ENCODE measurements around the gene LOXHD1. TPM values are rescaled to one million over a fixed set of nuclear protein-coding genes. Genes with fewer than 3 reads are reported as not detected.

The LOXHD1 gene
- total and polyA plus RNA-seq, 8 donors = 0.12 to 0.46 (median 0.15) TPM; not detected in 2

DNA sequence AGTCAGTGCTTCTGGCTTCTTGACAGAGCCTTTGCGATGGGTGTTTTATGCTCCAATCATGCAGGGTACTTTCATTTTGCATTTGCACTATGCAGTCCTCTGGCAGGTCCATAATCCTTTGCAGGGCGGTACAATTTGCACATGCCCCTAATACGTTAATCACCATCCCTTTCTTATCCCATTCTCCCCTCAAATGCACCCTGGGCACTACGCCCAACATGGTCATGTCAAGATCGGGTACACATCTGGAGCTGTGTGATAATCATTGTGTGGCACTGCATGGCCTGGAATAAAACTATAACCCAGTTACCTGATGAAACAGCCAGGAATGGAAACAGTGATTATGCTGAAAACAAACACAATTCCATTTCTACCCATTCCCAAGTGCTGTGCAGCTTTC, 27.7 kb downstream of the LOXHD1 start:
- Histone ChIP-seq H3K4me3 (no peak overlapping the region), H3K27ac (no peak overlapping the region), H3K4me1 (no peaks in the 10 kb centered on the region), H3K27me3 (no peaks in the 10 kb centered on the region), H3K9me3 (no peaks in the 10 kb centered on the region), H3K36me3 (no peaks in the 10 kb centered on the region)
- TF ChIP-seq, protein P1, sequence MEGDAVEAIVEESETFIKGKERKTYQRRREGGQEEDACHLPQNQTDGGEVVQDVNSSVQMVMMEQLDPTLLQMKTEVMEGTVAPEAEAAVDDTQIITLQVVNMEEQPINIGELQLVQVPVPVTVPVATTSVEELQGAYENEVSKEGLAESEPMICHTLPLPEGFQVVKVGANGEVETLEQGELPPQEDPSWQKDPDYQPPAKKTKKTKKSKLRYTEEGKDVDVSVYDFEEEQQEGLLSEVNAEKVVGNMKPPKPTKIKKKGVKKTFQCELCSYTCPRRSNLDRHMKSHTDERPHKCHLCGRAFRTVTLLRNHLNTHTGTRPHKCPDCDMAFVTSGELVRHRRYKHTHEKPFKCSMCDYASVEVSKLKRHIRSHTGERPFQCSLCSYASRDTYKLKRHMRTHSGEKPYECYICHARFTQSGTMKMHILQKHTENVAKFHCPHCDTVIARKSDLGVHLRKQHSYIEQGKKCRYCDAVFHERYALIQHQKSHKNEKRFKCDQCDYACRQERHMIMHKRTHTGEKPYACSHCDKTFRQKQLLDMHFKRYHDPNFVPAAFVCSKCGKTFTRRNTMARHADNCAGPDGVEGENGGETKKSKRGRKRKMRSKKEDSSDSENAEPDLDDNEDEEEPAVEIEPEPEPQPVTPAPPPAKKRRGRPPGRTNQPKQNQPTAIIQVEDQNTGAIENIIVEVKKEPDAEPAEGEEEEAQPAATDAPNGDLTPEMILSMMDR (IDR thresholded peaks at IDR 0.05) = no peak
- intact Hi-C loops (cut with DNase I) = loop anchor here in 1 of 3 donors (10.0 kb wide), 1 partner anchor 55 kb away; no protein-coding TSS in a partner anchor
- WGBS, 2 donors = 73 to 81% methylated on average over 5 of the region's 5 CpGs
- no peak for DNase-seq
- no peak for ATAC-seq
- FAIRE-seq = no peak

DNA sequence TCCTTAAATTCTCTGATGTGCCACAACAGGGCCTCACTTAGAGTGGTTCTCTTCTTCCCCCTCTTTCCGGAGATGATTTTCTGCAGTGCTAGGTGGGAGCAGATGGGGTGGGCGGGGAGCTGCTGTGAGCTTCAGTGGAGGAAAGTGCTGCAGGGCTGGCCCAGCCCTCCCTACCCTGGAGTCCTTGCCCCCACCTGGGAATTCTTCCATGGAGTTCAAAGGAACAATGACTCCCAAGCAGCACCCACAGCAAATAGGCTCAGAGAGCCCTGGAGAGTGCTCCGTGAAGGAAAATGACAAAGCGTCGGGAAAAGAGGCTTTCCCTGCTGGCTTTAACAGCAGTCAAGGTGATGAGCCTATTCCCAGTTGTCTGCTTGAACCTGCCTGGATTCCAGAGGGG, 28.8 kb downstream of the LOXHD1 start:
- no peak for ATAC-seq

DNA sequence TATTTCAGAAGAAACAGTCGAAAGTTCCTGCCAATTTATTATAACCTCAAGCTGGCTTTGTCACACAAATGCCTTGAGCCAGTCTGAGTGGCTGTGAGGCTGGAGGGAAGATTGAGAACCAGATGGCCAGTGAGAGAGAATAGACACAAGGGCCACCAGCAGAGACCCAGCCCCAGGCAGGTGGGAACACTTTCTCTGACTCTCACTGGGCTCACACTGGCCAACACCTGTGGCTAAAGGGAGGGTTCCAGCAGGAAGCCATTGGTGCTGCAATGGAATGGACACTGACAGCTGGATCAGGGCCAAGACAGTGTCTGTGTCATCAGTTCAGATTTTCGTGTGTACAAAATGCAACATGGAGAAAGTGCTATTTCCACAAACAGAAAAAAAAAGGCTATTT, 29.9 kb downstream of the LOXHD1 start:
- Histone ChIP-seq H3K4me1 (no peaks in the 10 kb centered on the region), H3K9me3 (no peaks in the 10 kb centered on the region), H3K27me3 (no peaks in the 10 kb centered on the region), H3K4me3 (no peak overlapping the region), H3K27ac (no peak overlapping the region), H3K36me3 (no peaks in the 10 kb centered on the region)
- intact Hi-C loops (cut with DNase I) = loop anchor here in 1 of 3 donors (10.0 kb wide), 1 partner anchor 58 kb away; no protein-coding TSS in a partner anchor
- ATAC-seq = no peak
- 35 to 55% methylated on average over 2 of the region's 2 CpGs for WGBS, 2 donors
- TF ChIP-seq, protein P1 (IDR thresholded peaks at IDR 0.05) = no peak
- no peak for FAIRE-seq
- no peak for DNase-seq

More for the DNA sequence above, 28.8 kb downstream of the LOXHD1 start:
- Histone ChIP-seq H3K9me3 (no peaks in the 10 kb centered on the region), H3K4me1 (no peaks in the 10 kb centered on the region), H3K36me3 (no peaks in the 10 kb centered on the region), H3K27ac (no peak overlapping the region), H3K27me3 (no peaks in the 10 kb centered on the region), H3K4me3 (no peak overlapping the region)
- FAIRE-seq = no peak
- TF ChIP-seq, protein P1 (IDR thresholded peaks at IDR 0.05) = no peak
- 46 to 53% methylated on average over 5 of the region's 5 CpGs for WGBS, 2 donors
- intact Hi-C loops (cut with DNase I) = loop anchor here in 1 of 3 donors (10.0 kb wide), 1 partner anchor 57 kb away; no protein-coding TSS in a partner anchor
- DNase-seq = no peak

DNA sequence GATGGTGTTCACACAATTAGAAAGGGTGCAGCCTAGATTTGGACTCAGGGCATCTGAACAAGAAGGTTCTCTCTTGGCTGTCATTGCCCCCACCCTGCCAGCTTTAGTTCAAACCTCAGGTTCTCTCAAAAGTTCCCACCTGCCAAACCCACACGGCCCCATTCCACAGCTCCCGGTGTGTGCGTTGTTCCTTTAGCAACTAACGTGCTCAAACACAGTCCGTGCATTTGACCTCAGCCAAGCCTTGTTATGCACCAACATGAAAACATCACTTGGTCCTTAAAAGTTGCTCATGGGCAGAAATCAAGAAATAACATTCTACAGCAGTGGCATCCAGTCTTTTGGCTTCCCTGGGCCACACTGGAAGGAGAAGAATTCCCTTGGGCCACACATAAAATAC, 32.0 kb downstream of the LOXHD1 start:
- H3K27me3 ChIP-seq = no peaks in the 10 kb centered on the region
- intact Hi-C loops (cut with DNase I) = loop anchor here in 1 of 3 donors (10.0 kb wide), 1 partner anchor 60 kb away; no protein-coding TSS in a partner anchor
- no peaks in the 10 kb centered on the region for H3K4me1 ChIP-seq
- TF ChIP-seq, protein P1 (IDR thresholded peaks at IDR 0.05) = no peak
- ATAC-seq = no peak
- 66 to 76% methylated on average over 5 of the region's 5 CpGs for WGBS, 2 donors
- no peak for FAIRE-seq
- H3K36me3 ChIP-seq = no peaks in the 10 kb centered on the region
- no peaks in the 10 kb centered on the region for H3K9me3 ChIP-seq
- no peak overlapping the region for H3K27ac ChIP-seq
- no peak for DNase-seq
- H3K4me3 ChIP-seq = no peak overlapping the region

DNA sequence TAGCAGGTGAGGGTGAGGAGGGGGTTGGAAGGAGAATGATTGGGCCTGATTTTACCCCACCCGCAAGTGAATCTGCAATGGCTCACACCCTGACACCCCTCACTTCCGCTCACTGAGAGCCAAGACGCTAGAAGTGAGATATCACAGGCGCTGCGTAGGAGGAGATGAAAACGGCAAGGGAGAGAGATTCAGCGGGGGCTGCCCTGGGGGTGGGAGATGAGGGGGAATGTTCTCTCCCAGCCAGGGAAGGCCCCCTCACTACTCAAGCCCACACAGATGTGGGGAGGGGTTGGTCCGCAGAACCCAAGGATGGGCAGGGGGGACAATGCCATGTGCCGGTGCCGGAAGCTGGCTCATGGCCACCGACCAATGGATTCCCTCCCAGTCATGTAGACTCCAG, 32.9 kb downstream of the LOXHD1 start:
- no peaks in the 10 kb centered on the region for H3K27me3 ChIP-seq
- intact Hi-C loops (cut with DNase I) = loop anchor here in 1 of 3 donors (10.0 kb wide), 1 partner anchor 61 kb away; no protein-coding TSS in a partner anchor
- FAIRE-seq = no peak
- no peaks in the 10 kb centered on the region for H3K36me3 ChIP-seq
- TF ChIP-seq, protein P1 (IDR thresholded peaks at IDR 0.05) = no peak
- no peak overlapping the region for H3K27ac ChIP-seq
- no peak for ATAC-seq
- no peak overlapping the region for H3K4me3 ChIP-seq
- no peak for DNase-seq
- H3K9me3 ChIP-seq = no peaks in the 10 kb centered on the region
- 70 to 80% methylated on average over 11 of the region's 11 CpGs for WGBS, 2 donors
- no peaks in the 10 kb centered on the region for H3K4me1 ChIP-seq

Measured in pancreas (tissue), 10 donors.